HG03457 (cell line): ENCODE results near the gene CYP2U1.
A peak's percentile ranks its signal among the peaks of the same experiment; 100 is the strongest.
"Not testable (repeated sequence)": the region's sequence is repeated elsewhere in the genome, so short reads cannot be mapped to it uniquely, and the experiment has no call there.

ENCODE experiments used
- ATAC-seq: cut with Tn5 transposase; IDR thresholded peaks from one replicate; pipeline ENCODE4 v1.9.1; 2021; ENCODE audit warnings: moderate number of reproducible peaks; ENCODE audit not compliant: unreplicated experiment

CYP2U1 gene

DNA sequence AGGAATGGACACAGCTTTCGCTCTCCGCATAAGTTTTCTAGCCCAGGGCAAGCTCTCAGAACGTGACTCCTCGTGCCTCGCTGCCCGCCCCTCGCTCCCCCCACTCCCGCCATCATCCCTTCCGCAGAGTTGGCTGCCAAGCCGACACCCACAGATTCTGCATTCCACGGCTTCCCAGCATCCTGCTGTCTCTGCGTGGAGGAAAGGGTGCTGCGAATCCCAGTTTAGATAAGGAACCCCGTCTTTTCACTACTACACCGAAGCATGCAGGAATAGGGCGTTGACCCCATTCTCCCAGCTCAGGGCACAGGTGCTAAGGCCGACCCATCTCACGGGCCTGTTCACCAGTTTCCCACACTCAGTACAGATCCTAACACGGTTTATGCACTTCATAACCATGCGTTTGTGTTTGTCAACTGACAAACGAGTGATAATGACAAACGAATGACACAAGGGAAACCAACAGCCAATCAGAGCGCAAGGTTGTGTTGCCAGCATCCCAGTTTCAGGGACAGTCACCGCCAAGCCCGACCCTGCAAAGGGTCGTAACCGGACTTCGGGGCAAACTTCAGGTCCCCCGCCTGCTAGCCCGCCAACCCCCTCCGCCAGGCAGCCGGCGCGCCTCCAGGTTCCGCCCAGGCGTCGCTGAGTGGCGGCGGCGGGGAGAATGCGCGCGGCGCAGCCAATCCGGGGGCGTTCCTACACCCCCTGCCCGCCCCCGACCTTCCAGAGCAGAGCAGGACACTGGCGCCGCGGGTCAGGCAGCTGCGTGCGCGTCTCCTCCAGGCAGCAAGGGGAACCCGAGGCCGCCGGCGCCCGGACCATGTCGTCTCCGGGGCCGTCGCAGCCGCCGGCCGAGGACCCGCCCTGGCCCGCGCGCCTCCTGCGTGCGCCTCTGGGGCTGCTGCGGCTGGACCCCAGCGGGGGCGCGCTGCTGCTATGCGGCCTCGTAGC lies at the start of gene CYP2U1:
CYP2U1 (plus strand) TSS at position 729 of the 954 bp plus-strand sequence; CDS start at position 824, 95 bp downstream.
- ATAC-seq = peak; percentile 97

DNA sequence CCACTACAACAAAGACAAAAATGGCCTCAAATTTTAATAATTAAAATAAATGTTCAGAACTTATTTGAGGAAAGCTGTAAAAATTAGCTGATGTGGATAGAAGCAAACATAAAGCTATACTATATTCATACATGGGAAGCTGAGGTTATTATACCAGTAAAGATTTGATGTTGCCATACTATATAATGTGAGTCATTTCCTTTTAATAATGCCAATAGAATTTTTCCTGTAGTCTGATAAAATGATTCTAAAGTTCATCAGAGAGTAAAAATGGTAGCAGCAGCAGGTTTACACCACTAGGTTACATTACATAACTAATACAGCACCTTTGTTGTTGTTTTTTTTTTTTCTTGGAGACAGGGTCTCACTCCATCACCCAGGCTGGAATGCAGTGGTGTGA lies 45.5 kb upstream of the CYP2U1 start:
- no peak for ATAC-seq

DNA sequence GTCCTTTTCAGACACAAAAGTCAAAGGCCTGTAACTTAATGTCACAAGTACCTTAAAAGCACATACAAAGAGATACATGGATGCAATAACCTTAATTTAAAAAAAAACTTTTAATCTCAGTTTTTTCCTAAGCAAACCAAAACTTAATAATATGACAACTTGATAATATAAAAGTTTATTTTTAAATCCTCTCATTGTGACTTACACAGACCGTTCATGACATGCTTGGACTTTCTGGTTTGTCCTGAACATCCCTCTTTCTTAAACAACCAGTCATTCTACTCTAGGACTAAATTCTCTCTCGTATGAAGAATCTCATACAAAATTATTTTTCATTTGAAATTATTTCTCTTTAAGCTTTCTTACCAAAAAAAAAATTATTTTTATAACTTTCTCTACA lies 43.1 kb upstream of the CYP2U1 start:
- no peak for ATAC-seq

DNA sequence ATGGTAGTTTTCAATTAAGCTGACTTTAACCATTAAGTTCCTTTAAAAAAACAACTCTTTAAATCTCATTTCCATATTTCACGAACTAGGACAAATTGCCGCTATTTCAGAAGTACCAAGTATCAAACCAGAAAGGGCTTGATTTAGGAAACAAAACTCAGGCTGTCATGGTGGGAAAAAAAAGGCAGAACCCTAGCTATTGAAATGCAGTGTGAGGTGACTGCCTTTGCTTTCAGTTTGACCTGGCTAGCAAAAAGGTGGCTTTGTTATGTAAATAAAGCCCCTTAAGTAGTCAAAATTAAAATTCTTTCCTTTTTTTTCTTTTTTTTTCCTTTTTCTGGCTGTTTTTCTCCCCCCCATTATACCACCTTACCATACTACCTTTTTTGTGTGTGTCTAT lies 40.6 kb upstream of the CYP2U1 start:
- no peak for ATAC-seq

DNA sequence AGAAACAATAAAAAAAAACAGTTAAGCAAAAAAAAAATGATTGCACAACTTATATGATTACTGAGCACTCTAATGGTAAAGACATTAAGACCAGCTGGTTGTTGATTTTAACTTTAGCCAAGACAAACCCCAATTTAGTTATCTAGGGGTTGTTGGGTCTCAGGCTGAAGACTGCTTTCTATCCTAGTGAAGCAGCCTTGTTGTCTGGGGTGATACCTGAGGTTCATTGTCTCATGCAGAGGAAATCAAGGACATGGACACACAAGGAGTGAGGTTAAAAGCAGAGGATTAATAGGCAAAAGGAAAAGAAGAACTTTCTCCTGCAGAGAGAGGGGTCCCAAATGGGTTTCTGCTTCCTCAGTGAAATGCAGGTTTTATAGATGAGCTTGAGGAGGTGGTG lies 40.0 kb upstream of the CYP2U1 start:
- ATAC-seq = no peak

DNA sequence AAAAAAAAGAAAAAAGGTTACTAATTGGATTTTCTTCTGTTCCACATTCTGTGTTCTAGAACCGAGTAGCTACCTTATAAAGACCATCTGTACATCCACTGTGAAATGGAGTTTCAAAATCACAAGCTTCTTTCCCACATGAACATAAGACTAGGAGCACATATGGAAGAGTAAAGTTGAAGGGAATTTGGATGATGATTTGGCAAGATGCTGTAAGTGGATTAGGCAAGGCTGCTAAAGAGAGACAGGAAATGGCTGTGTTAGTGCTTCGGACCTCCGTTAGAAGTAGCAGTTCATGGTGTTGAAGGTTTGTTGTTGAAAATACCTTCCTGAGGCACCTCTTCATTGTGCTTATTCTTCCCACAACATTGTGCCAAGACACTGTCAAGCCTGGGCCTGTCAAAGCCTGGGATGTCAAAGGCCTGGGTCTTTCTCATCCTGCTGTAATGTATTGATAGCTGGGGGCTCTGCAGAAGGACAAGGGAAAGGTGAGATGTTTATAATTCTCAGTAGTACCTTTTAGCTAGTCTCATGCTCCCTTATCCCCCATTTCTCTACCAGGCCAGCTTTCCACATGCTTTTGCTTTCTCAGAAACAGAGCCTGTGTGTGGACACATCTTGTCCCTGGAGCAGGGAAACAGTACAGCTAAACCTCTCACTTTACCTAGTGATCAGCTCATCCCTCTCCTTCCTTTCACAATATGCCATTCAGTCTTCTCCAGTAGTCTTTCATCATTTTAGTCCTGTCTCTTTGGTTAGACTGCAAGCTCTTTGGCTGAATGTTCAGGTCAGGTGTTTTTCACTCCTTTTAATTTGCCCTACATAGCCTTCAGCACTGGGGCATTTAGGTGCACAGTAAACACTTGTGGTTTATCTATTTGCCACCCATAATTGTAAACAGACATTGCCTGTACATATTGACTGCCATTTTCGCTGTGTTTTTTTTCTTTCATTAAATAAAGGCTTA lies 37.9 kb upstream of the CYP2U1 start:
- no peak for ATAC-seq

DNA sequence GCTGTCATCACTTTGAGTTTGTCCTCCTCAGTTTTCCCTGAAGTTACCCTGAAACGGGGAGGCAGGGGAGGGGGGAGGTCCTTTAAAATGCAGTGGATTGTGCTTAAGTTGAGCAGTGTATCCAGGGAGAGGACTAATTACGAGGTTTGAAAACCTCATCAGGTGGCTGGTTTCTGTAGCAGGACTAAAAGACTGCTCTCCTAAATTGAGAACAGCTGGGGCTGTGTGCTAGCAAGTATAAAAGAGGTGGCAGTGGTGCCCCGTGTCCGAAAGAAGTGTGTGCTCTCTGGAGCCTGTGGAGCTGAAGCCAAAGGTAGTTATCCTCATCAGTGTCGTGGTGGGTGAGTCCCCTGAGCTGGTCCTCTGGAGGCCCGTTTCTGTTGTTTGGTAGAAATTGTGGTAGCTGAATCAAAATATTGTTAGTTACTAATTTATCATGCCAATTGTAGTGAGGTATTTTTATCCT lies 37.2 kb upstream of the CYP2U1 start:
- no peak for ATAC-seq

DNA sequence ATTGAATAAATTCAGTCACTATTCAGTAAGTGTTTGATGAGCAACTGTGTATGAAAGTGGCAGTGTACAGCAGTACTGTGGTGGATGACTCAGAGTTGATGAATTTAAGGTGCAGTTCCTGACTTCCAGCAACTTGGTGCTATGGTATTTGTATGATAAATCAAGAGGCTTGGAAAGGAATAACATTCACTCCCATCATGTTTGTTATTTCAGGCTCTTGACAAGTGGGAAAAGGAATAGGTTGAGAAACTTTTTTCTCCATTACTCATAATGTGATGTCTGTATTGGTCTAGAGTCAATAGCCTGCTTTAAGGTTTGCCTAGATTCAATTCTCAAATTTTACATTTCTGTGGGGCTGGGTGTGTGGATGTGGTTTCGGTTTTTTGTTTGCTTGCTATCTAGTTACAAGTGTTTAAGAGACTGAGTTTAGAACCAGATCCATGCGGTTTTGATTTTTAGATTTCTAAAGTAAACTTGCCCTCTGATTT lies 35.1 kb upstream of the CYP2U1 start:
- ATAC-seq = no peak

DNA sequence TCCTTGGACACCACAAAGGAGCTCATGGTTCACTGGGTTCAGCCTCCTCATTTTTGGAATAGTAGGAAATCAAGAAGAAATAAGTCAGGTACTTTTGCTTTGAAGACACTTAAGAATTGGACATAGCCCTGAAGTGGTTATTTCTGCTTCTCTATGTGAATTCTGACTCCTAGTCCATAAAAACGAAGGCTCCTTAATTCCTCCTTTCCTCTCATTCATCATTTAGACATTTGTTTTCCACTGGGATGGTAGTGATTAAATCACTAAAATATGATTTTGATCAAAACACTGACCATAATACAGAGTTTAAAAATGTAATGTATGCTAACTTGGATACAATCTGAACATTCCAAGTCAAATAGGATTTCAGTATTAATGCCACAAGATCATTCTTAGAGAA lies 34.7 kb upstream of the CYP2U1 start:
- no peak for ATAC-seq

DNA sequence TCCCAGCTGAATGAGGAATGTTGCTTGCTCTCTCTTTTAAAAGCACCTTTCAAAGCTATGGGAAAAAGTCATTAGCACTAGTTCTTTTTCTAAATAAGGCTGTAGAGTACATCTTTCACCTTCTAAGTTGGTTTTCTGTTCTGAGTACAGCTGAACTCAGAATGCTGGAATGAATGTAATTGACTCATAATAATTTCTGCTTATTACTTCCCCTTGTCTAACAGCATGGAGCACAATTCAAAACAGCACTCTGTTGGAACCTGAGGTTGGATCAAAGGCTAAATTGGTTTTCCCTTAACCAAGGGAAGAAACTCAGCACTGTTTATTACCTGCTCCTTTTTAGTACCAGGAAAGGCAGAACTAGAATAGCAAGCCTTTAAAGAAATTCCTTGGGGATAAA lies 33.5 kb upstream of the CYP2U1 start:
- no peak for ATAC-seq

DNA sequence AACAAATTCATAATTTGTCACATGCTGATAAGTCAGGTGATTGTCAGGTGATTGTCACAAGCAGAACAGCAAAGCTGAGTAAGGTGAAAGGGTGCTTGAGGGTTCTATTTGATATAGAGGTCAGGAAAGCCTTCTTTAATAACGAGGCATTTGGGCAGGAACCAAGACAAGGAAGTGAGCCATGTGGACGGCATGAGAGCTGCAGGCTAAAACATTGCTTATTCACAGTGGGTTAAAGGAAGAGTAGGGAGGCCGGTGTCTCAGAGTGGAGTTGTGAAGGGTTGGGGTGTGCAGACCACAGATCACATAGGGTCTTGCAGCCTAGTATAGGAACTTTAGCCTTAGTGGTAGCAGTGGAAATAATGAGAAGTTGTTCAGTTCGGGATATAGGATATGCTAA lies 31.3 kb upstream of the CYP2U1 start:
- ATAC-seq = no peak

DNA sequence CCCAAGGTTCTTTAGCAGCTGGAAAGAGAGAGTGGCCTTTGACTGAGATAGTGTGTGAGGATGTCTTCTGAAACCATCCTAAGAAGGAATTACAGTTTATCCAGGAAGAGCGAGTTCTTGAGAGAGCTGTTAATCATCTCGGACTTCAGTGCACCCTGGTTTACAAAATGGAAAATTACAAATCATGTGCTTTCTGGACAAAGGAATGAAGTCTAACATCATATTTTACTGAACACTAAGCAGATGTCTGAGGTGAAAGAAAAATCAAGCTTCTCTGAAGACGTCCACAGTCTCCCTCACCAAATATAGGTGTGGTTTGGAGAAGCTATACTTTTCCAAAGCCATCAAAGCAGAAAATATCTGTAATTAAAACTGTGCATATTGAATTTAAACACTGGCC lies 30.8 kb upstream of the CYP2U1 start:
- no peak for ATAC-seq

DNA sequence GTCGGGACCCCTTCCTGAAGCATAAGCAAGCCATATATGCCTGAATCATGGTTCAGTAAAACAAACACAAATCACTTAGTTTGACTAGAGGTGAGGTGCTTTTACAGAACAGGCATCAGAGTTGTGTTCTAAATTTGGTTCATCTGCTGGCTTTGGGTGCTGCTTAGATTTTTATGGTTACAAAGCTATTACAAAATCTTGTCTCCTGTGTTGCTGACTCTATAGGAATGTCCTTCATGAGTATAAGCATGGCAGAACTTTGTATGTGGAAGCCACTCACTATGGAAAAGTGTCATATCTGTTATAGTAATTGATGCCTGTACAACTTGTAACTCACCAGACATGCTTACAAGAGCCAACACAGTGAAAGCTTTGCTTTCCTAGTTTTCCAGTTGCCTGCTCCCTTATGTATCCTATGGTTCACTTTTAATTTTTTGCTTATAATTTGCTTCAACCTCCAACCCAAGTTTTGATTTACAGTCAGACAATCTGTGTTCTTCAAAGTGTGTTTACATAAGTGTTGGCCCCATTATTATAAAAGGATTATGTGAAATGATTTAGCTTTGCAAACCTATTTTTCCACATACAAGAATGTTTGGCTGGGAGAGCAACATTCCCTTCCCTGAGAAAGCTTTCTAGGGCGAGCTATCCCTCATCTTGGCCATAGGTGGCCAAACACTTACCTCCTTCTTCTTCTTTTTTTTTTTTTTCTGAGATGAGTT lies 30.0 kb upstream of the CYP2U1 start:
- ATAC-seq = no peak

DNA sequence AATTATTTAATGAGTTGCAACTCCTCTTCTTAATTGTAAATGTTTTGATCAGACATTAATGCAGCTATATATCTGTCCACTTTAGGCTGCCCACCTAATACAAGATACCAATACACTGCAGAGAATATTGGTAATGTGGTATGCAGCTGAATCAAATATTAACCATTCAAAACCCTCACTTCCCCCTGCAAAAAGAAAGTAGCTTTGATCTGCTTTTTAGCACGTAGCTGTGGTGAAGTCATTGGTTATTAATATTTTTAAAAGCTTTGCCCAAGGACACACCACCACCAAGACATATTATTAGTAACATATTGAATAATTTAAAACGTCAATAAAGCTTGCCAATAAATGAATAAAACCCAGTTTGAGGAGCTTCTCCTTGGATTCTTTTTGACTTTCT lies 28.6 kb upstream of the CYP2U1 start:
- ATAC-seq = peak; percentile 97

DNA sequence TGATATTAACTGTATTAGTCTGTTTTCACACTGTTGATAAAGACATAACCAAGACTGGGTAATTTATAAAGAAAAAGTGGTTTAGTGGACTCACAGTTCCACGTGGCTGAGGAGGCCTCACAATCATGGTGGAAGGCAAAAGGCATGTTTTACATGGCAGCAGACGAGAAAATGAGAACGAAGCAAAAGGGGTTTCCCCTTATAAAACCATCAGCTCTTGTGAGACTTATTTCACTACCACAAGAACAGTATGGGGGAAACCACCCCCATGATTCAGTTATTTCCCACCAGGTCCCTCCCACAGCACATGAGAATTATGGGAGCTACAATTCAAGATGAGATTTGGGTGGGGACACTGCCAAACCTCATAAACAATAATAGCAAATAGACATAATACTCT lies 26.3 kb upstream of the CYP2U1 start:
- ATAC-seq = not testable (repeated sequence)

DNA sequence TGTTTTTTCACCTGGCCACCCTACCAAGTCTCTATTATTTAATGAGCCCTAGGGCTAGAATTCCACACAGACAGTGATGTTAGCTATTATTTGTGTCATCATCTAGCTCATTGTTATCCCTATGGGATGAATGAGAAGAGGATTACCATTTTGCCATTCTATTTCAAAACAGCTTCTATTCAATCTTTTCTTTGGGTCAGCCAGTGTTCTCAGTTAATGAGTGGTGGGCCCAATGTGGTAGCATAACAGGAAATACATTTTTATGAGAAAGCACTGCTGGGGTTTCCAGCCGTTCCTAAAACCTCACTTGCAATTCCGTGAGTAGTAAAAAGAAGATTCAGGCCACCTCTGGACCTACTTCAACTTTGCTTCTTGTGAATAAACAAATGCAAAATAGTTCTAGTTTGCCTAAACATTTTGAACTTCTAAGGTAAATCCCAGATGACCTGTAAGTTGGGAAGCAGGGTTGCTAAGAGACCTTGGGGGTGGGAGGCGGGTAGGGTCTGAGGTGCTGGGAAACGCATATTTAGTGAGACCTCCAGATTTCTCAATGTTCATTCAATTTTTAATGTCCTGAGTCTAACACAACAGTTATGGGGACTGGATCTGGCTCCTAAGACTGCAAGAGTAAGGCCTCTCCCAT lies 24.8 kb upstream of the CYP2U1 start:
- ATAC-seq = no peak

DNA sequence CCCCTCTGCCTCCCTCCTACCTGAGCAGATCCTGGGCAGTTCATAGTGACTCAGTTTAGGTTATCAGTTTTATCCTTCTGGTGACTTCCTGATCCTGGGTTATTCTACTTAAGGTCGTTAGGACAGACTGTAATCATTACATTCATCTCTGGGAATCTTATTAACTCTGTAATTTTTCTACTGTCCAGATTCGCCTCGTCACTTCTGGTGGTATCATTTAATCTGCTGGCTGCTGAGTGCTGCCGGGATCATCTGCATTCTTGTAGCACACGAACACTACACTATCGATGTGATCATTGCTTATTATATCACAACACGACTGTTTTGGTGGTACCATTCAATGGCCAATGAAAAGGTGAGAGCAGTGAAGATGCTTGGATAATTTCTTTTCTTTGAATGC lies 23.0 kb upstream of the CYP2U1 start:
- no peak for ATAC-seq

DNA sequence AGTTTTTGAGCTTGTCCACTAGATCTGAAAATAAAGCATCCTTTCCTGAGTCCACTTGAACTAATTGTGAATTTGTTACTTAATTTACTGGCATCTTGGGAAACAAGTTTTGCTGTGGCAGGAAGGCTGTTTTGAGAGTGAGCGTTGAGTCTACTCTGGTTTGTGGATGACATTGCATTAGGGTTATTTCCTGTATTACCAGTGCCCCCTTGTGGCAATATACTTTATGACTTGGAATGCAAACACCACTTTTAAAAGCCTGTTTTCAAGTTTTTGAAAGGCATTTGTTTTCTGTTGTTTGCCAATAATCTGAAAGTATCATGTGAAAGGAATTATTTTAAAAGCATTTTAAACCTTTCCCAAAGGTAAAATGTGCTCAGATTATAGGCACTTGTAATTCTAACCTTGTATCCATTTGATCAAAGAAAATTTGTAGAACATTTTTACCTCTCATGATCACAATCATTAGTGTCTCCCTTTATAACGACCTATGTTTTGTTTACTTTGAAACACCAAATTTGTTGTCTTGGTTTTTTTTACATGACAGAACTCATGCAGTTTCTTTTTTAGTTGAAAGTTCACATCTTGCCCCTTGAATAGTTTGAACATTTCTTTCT lies 18.0 kb upstream of the CYP2U1 start:
- no peak for ATAC-seq

DNA sequence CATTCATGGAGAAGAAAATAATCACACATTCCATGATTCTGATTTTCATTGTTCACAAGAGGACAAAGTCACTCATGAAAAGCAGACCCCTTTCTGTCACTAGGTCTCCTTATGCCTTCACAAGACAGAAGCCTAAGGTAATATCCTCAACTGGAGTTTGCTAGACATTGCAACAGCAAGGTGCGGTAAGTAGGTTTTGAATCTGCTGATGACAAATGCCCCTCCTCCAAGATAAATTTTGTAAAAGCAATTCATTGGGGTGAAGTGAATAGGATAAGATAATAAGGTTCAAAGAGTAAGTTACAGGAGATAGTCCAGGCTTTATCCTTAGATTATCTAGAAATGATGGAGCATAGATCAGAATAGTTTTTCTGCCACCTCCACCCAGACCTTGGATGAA lies 16.1 kb upstream of the CYP2U1 start:
- ATAC-seq = no peak

DNA sequence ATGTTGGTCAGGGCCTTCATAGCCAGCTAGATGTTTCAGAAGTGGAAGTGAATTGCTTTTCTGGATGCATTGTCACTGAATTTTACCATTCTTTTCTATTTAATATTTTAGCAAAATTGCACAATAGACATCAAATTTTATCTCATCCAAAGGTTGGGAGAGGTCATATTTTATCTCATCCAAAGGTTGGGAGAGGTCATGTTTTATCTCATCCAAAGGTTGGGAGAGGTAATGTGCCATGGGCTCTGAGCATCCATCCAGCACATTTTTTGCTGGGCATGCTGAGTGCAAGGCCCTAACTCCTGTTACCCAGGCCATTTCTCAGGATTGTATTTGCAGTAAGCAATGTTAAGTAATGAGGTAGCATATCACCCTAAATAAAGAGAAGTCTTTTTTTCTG lies 14.7 kb upstream of the CYP2U1 start:
- ATAC-seq = no peak
